HG03159 (cell line): ENCODE results near the gene MEGF9.
"Not testable (repeated sequence)": the region's sequence is repeated elsewhere in the genome, so short reads cannot be mapped to it uniquely, and the experiment has no call there.

ENCODE experiments used
- ATAC-seq: cut with Tn5 transposase; IDR thresholded peaks from one replicate; pipeline ENCODE4 v1.9.1; 2021; ENCODE audit warnings: mild to moderate bottlenecking, moderate library complexity; ENCODE audit not compliant: unreplicated experiment

Gene MEGF9

GRCh38 chr9:120662513-120662912 lies 51.8 kb downstream of the MEGF9 start:
- ATAC-seq, result no peak

- ATAC-seq, result no peak
Measured at GRCh38 chr9:120659676-120660075, 54.6 kb downstream of the MEGF9 start.

GRCh38 chr9:120659209-120659608 lies 55.1 kb downstream of the MEGF9 start:
- no peak for ATAC-seq

- ATAC-seq, result no peak
Measured at GRCh38 chr9:120655005-120655622, 59.2 kb downstream of the MEGF9 start.

GRCh38 chr9:120654272-120654671 lies 60.0 kb downstream of the MEGF9 start:
- ATAC-seq, result no peak

- ATAC-seq, result no peak
Measured at GRCh38 chr9:120653762-120654161, 60.5 kb downstream of the MEGF9 start.

- ATAC-seq, result no peak
Measured at GRCh38 chr9:120652934-120653333, 61.3 kb downstream of the MEGF9 start.

GRCh38 chr9:120650352-120650751 lies 63.9 kb downstream of the MEGF9 start:
- ATAC-seq, result no peak

GRCh38 chr9:120648581-120649197 lies 65.6 kb downstream of the MEGF9 start:
- no peak for ATAC-seq

- no peak for ATAC-seq
Measured at GRCh38 chr9:120646948-120647347, 67.3 kb downstream of the MEGF9 start.

GRCh38 chr9:120645760-120646159 lies 68.5 kb downstream of the MEGF9 start:
- no peak for ATAC-seq

- ATAC-seq, result no peak
Measured at GRCh38 chr9:120643061-120643460, 71.2 kb downstream of the MEGF9 start.

GRCh38 chr9:120642129-120642770 lies 72.0 kb downstream of the MEGF9 start:
- no peak for ATAC-seq

GRCh38 chr9:120640874-120641273 lies 73.4 kb downstream of the MEGF9 start:
- not testable (repeated sequence) for ATAC-seq

- ATAC-seq, result no peak
Measured at GRCh38 chr9:120640380-120640779, 73.9 kb downstream of the MEGF9 start.

GRCh38 chr9:120637919-120638318 lies 76.4 kb downstream of the MEGF9 start:
- ATAC-seq, result no peak

- no peak for ATAC-seq
Measured at GRCh38 chr9:120636194-120636957, 77.9 kb downstream of the MEGF9 start.

- no peak for ATAC-seq
Measured at GRCh38 chr9:120635011-120635410, 79.3 kb downstream of the MEGF9 start.

GRCh38 chr9:120630333-120630732 lies 83.9 kb downstream of the MEGF9 start:
- no peak for ATAC-seq

- ATAC-seq, result not testable (repeated sequence)
Measured at GRCh38 chr9:120628925-120629497, 85.3 kb downstream of the MEGF9 start.

- ATAC-seq, result no peak
Measured at GRCh38 chr9:120628207-120628924, 85.9 kb downstream of the MEGF9 start.
